Muscle of leg (tissue), 11 donors: ENCODE measurements around the gene EPYC. TPM values are rescaled to one million over a fixed set of nuclear protein-coding genes. Genes with fewer than 3 reads are reported as not detected.

Source experiments
- DNase-seq: peaks from one replicate; pipeline ENCODE4 v3.0.0; 2013
- H3K27ac ChIP-seq: one replicate; pipeline ENCODE4 v1.5.1; 2013; ENCODE audit warnings: mild to moderate bottlenecking, low read length, control low read depth
- H3K27me3 ChIP-seq: one replicate; pipeline ENCODE4 v1.6.1; 2013; ENCODE audit warnings: low read length; ENCODE audit not compliant: control insufficient read depth, insufficient read depth
- H3K36me3 ChIP-seq: one replicate; pipeline ENCODE4 v1.6.1; 2013; ENCODE audit warnings: low read length; ENCODE audit not compliant: control insufficient read depth, insufficient read depth
- H3K4me1 ChIP-seq: one replicate; pipeline ENCODE4 v1.6.1; 2013; ENCODE audit warnings: low read length; ENCODE audit not compliant: control insufficient read depth, insufficient read depth
- H3K4me3 ChIP-seq: one replicate; pipeline ENCODE4 v1.5.1; 2013; ENCODE audit warnings: low read length, control low read depth
- H3K9me3 ChIP-seq: replicated peaks from 2 replicates; pipeline ENCODE4 v1.6.1; 2013; ENCODE audit warnings: low read depth, low read length; ENCODE audit not compliant: control insufficient read depth
- WGBS: methylation state at CpG from one replicate; pipeline ENCODE4 v1.1.5; 2013; ENCODE audit warnings: missing lambda C conversion rate; ENCODE audit not compliant: insufficient coverage; 5-methylcytosine and 5-hydroxymethylcytosine counted together
- polyA plus RNA-seq, 8 donors: library from polyadenylated mRNA; unstranded; fragments of 120-200 nt; gene quantifications; one replicate each; pipeline versions ENCODE4 v1.2.1 to v1.2.3, GENCODE V29; 2013; ENCODE audit warnings: inconsistent platforms in 1 of 8, low replicate concordance in 1 of 8; ENCODE audit not compliant: insufficient read length in 8 of 8, insufficient read depth in 1 of 8
- total RNA-seq: library from RNA; stranded (reverse); fragments of 120-200 nt; gene quantifications from one replicate; pipeline ENCODE4 v1.2.4, GENCODE V29; 2013

EPYC gene
- total and polyA plus RNA-seq, 9 donors: 0.04 to 0.25 (median 0.12) TPM; not detected in 6

DNA sequence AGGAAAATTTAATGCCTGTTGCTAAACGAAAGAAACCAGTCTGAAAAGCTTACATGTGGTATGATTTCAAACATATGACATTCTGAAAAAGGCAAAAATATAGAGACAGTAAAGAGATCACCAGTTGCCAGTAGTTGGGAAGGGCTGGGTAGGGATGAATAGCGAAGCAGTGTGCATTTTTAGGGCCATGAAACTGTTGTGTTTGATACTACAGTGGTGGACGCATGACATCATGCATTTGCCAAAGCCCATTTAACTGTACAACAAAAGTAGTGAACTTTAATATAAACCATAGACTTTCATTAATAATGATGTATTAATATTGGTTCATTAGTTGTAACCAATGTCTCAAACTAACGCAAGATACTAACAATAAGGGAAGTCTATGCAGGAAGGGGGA, 14.7 kb upstream of the EPYC start:
- Histone ChIP-seq H3K4me1 (no peaks in the 10 kb centered on the region), H3K9me3 (peaks cover 2% of the 10 kb centered on the region), H3K36me3 (no peaks in the 10 kb centered on the region), H3K27me3 (no peaks in the 10 kb centered on the region), H3K27ac (no peak overlapping the region), H3K4me3 (no peak overlapping the region)
- WGBS: 100% methylated on average over 1 of the region's 4 CpGs
- DNase-seq: no peak

DNA sequence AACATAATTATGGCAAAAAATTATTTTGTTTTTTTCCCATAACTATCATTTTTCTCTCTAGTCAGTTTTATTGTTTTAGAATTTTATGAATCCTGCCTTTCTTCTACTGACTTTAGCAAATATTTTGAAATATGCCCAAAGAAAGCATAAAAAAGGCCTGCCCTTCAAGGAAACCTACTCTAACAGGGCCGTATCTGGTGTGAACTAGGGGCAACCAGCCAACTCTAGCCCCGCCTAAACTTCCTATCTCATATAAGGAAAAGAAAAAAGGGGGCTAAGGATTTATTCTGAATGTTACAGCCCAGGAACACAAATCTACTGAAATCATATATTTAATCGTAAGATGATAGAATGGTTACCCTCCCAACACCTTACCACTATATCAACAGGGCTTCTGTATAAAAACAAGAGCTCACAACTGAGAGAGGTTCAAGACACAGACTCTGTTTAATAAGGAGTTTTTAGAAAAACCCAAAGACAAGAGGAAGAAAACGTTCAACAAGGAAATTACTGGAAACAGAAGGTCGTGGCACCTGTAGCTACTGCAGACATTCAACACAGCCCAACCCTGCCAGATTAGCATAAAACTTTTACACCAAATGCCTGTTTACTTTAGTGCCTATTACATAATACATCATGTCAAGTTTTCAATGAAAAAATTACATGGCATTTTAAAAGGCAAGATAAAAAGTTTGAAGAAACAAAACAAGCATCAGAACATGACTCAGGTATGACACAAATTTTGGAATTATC, 12.9 kb upstream of the EPYC start:
- no peak overlapping the region for H3K27ac ChIP-seq
- DNase-seq: peak; percentile 28

DNA sequence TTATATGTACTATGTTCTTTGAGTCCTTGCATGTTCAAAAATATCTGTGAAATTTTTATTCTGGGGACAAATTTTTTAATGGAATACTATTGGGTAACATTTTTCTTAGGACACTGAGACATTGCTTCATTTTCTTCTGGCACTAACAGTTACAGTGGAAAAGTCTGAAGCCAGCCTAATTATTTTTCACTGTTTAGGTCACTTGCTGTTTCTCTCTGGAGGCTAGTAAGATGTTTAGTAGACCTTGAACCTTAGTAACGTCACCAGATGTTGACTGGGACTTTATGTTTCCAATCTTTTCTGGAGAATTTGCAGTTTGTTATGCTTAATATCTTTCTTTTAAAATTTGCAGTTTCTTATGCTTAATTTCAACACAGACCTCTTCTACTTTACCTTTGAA, 12.3 kb upstream of the EPYC start:
- no peaks in the 10 kb centered on the region for H3K36me3 ChIP-seq
- H3K4me3 ChIP-seq: no peak overlapping the region
- no peaks in the 10 kb centered on the region for H3K27me3 ChIP-seq
- DNase-seq: peak; percentile 85
- no peaks in the 10 kb centered on the region for H3K9me3 ChIP-seq
- H3K4me1 ChIP-seq: no peaks in the 10 kb centered on the region
- WGBS: no CpG with 5 or more reads among the region's 1 CpG
- no peak overlapping the region for H3K27ac ChIP-seq

More for the DNA sequence above, 12.9 kb upstream of the EPYC start:
- no peaks in the 10 kb centered on the region for H3K9me3 ChIP-seq
- H3K4me3 ChIP-seq: no peak overlapping the region
- H3K27me3 ChIP-seq: no peaks in the 10 kb centered on the region
- H3K4me1 ChIP-seq: no peaks in the 10 kb centered on the region
- H3K36me3 ChIP-seq: no peaks in the 10 kb centered on the region
- 73% methylated on average over 2 of the region's 5 CpGs for WGBS

- peak; percentile 30 for DNase-seq
- H3K36me3 ChIP-seq: no peaks in the 10 kb centered on the region
- H3K27ac ChIP-seq: no peak overlapping the region
- WGBS: 83% methylated on average over 1 of the region's 1 CpG
- no peaks in the 10 kb centered on the region for H3K4me1 ChIP-seq
- H3K27me3 ChIP-seq: no peaks in the 10 kb centered on the region
- H3K4me3 ChIP-seq: no peak overlapping the region
- no peaks in the 10 kb centered on the region for H3K9me3 ChIP-seq
These were observed 4.7 kb upstream of the EPYC start for GRCh38 chr12:91009319-91009950.

GRCh38 chr12:91007531-91008290, 2.9 kb upstream of the EPYC start:
- 40% methylated on average over 1 of the region's 2 CpGs for WGBS
- Histone ChIP-seq H3K4me3 (no peak overlapping the region), H3K4me1 (no peaks in the 10 kb centered on the region)

DNA sequence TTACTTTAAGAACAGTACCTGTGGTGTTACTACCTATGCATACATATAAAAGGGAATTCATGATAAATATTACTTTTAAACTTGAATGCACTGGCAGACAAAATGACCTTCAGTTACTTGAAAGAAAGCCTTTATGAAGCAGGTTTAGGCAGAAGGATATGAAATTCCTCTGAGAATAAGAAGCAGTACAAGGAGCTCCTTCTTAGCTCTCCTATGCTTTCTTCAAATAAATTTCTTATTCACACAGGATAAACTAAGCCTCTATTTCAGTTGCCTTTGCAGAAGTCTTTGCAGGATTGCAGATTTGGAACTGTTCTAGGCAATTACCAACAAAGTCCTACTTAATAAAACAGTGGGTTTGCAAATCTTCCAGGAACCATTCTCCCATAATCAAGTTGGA, 1.0 kb downstream of the EPYC start:
- Histone ChIP-seq H3K36me3 (no peaks in the 10 kb centered on the region), H3K4me3 (no peak overlapping the region), H3K4me1 (no peaks in the 10 kb centered on the region), H3K27me3 (no peaks in the 10 kb centered on the region), H3K27ac (no peak overlapping the region), H3K9me3 (no peaks in the 10 kb centered on the region)
- no peak for DNase-seq

More at GRCh38 chr12:91007531-91008290, 2.9 kb upstream of the EPYC start:
- no peak overlapping the region for H3K27ac ChIP-seq
- H3K36me3 ChIP-seq: no peaks in the 10 kb centered on the region
- H3K9me3 ChIP-seq: no peaks in the 10 kb centered on the region
- H3K27me3 ChIP-seq: no peaks in the 10 kb centered on the region
- no peak for DNase-seq

DNA sequence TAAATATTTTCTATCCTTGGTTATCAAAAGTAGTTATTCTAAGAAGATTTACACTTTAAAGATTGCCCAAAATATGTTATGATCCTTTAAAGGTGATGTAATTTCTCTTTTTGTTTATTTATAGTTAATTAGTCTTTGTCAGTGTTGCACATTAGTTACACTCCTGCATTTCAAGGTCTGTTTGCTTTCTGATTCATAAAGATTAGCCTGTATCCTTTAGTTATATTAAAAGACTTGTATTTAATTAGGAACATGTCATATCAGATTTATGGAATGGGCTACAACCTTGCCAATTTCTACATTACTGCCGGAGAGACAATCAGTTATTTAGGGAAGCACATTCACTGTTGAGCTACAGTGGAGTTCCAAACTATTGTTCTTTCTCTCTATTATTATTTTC, 3.5 kb downstream of the EPYC start:
- H3K36me3 ChIP-seq: no peaks in the 10 kb centered on the region

GRCh38 chr12:90999966-91000365, 4.8 kb downstream of the EPYC start:
- DNase-seq: no peak
- WGBS: no CpG with 5 or more reads among the region's 2 CpGs

More for the DNA sequence above, 3.5 kb downstream of the EPYC start:
- no peaks in the 10 kb centered on the region for H3K9me3 ChIP-seq
- DNase-seq: no peak
- H3K4me1 ChIP-seq: no peaks in the 10 kb centered on the region
- no peaks in the 10 kb centered on the region for H3K27me3 ChIP-seq
- no peak overlapping the region for H3K27ac ChIP-seq
- no CpG with 5 or more reads among the region's 1 CpG for WGBS
- H3K4me3 ChIP-seq: no peak overlapping the region

GRCh38 chr12:90999527-90999926, 5.2 kb downstream of the EPYC start:
- DNase-seq: no peak
- WGBS: no CpG with 5 or more reads among the region's 2 CpGs
- H3K36me3 ChIP-seq: no peaks in the 10 kb centered on the region
- no peak overlapping the region for H3K27ac ChIP-seq
- no peak overlapping the region for H3K4me3 ChIP-seq
- no peaks in the 10 kb centered on the region for H3K9me3 ChIP-seq
- H3K27me3 ChIP-seq: no peaks in the 10 kb centered on the region
- H3K4me1 ChIP-seq: no peaks in the 10 kb centered on the region

More at GRCh38 chr12:90999966-91000365, 4.8 kb downstream of the EPYC start:
- no peaks in the 10 kb centered on the region for H3K4me1 ChIP-seq
- H3K9me3 ChIP-seq: no peaks in the 10 kb centered on the region
- no peak overlapping the region for H3K4me3 ChIP-seq
- H3K27me3 ChIP-seq: no peaks in the 10 kb centered on the region
- H3K27ac ChIP-seq: no peak overlapping the region
- no peaks in the 10 kb centered on the region for H3K36me3 ChIP-seq

DNA sequence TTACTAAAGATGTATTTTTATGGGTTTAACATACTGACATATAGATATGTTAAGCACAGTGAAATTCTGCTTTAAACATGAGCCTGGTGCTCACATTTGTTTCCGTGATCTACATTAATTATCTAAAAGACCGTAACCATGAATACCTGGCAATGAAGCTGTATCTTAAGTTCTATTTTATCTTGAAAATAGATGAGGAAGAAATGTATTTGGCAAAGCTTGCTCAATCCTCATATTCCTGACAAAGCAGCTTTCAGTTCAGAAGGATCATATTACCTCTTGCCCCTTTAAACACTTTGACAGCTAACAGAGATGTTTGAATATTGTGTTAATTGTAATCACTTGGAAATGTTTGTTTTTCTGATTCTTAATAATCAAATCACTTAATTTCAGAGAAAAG, 9.8 kb downstream of the EPYC start:
- no peak overlapping the region for H3K4me3 ChIP-seq
- H3K27ac ChIP-seq: no peak overlapping the region
- WGBS: no CpG with 5 or more reads among the region's 2 CpGs
- no peaks in the 10 kb centered on the region for H3K4me1 ChIP-seq
- H3K27me3 ChIP-seq: no peaks in the 10 kb centered on the region
- H3K9me3 ChIP-seq: no peaks in the 10 kb centered on the region
- DNase-seq: peak; percentile 55
- H3K36me3 ChIP-seq: no peaks in the 10 kb centered on the region
